Body of pancreas (tissue), 4 donors: ENCODE measurements around the gene ZCCHC17.
"Not testable (repeated sequence)": the region's sequence is repeated elsewhere in the genome, so short reads cannot be mapped to it uniquely, and the experiment has no call there.

Source experiments
- CTCF ChIP-seq, 7 experiments: fragments of 450-650 bp in 4 of 7; fragments of 200-600 bp in 3 of 7; sonication (generic) in 3 of 7; IDR thresholded peaks; one replicate each; pipeline ENCODE4 v1.5.1; 2016 to 2019; ENCODE audit warnings: antibody characterized with exemption in 7 of 7
- POLR2A ChIP-seq, 3 donors: fragments of 450-650 bp; IDR thresholded peaks; one replicate each; pipeline ENCODE4 v1.6.1; 2016; ENCODE audit warnings: antibody characterized with exemption in 3 of 3, mild to moderate bottlenecking in 2 of 3

- not testable (repeated sequence) for TF ChIP-seq POLR2A, CTCF (IDR thresholded peaks at IDR 0.05)
These were observed 9.0 kb upstream of the ZCCHC17 start for GRCh38 chr1:31287791-31288190.
